Calu3 (cell line): Measurements from ENCODE around the gene FILIP1. TPM values are rescaled to one million over a fixed set of nuclear protein-coding genes. Genes with fewer than 3 reads are reported as not detected.
"Not testable (repeated sequence)": the region's sequence is repeated elsewhere in the genome, so short reads cannot be mapped to it uniquely, and the experiment has no call there.

Experiments used
- BruUV-seq: library from RNA; stranded (reverse); fragments of 400-500 nt; replicated peaks from 2 replicates; lab custom pipeline; 2021; lab: Mats Ljungman, UMichigan
- CTCF ChIA-PET: fragments of 300-600 bp; sonication (Branson Sonifier 250); formaldehyde crosslinking; loops from one replicate; lab custom pipeline; 2022; ENCODE audit warnings: antibody characterized with exemption; lab: Charles Lee
- DNase-seq: peaks from one replicate; pipeline ENCODE4 v3.0.0; 2022
- H3K27ac Mint-ChIP-seq: one replicate; pipeline ENCODE4 v1.8.0; 2022; ENCODE audit warnings: mixed read lengths; ENCODE audit not compliant: unreplicated experiment
- H3K27me3 Mint-ChIP-seq: one replicate; pipeline ENCODE4 v1.8.0; 2022; ENCODE audit warnings: mixed read lengths; ENCODE audit not compliant: unreplicated experiment
- H3K36me3 Mint-ChIP-seq: one replicate; pipeline ENCODE4 v1.8.0; 2022; ENCODE audit warnings: mild to moderate bottlenecking, moderate library complexity, mixed read lengths; ENCODE audit not compliant: insufficient read depth, unreplicated experiment
- H3K4me1 Mint-ChIP-seq: one replicate; pipeline ENCODE4 v1.8.0; 2022; ENCODE audit warnings: mild to moderate bottlenecking, low read depth, mixed read lengths; ENCODE audit not compliant: unreplicated experiment
- H3K4me3 Mint-ChIP-seq: one replicate; pipeline ENCODE4 v1.8.0; 2022; ENCODE audit warnings: mild to moderate bottlenecking, low read depth, moderate library complexity, mixed read lengths; ENCODE audit not compliant: unreplicated experiment
- H3K9me3 Mint-ChIP-seq: one replicate; pipeline ENCODE4 v1.8.0; 2022; ENCODE audit warnings: low read depth, mixed read lengths; ENCODE audit not compliant: unreplicated experiment
- CTCF ChIP-seq: fragments of 200-600 bp; IDR thresholded peaks from one replicate; pipeline ENCODE4 v1.8.0; 2022; ENCODE audit warnings: antibody characterized with exemption; ENCODE audit not compliant: unreplicated experiment
- intact Hi-C: fragments of 100-400 bp; cut with micrococcal nuclease; formaldehyde crosslinking; loops from one replicate; pipeline ENCODE4 v1.10.0; 2022; ENCODE audit not compliant: unreplicated experiment
- total RNA-seq: library from RNA; stranded (reverse); gene quantifications from 2 replicates; pipeline ENCODE4 v1.2.3, GENCODE V29; 2022

Gene FILIP1
- total RNA-seq, 1 experiment from 2014 or later: not detected

GRCh38 chr6:75449630-75450206, 43.9 kb downstream of the FILIP1 start:
- no peak for TF ChIP-seq CTCF
- no peaks in the 10 kb centered on the region for H3K27me3 Mint-ChIP-seq

GRCh38 chr6:75446241-75446880, 47.2 kb downstream of the FILIP1 start:
- H3K4me3 Mint-ChIP-seq: no peak overlapping the region
- no peak for DNase-seq
- H3K27ac Mint-ChIP-seq: no peak overlapping the region
- intact Hi-C loops: no loop called here
- H3K4me1 Mint-ChIP-seq: no peaks in the 10 kb centered on the region
- TF ChIP-seq CTCF: no peak
- no peaks in the 10 kb centered on the region for H3K36me3 Mint-ChIP-seq
- no peaks in the 10 kb centered on the region for H3K9me3 Mint-ChIP-seq
- BruUV-seq: no TSS peak
- H3K27me3 Mint-ChIP-seq: no peaks in the 10 kb centered on the region
- CTCF ChIA-PET: no interaction called here

More at GRCh38 chr6:75449630-75450206, 43.9 kb downstream of the FILIP1 start:
- Mint-ChIP-seq H3K4me1 (no peaks in the 10 kb centered on the region), H3K4me3 (no peak overlapping the region), H3K9me3 (no peaks in the 10 kb centered on the region), H3K27ac (no peak overlapping the region), H3K36me3 (no peaks in the 10 kb centered on the region)
- no TSS peak for BruUV-seq
- intact Hi-C loops: no loop called here
- CTCF ChIA-PET: interaction anchor here (0.6 kb wide), 1 partner anchor 34 kb away, joined by 3 read pairs; no protein-coding TSS in a partner anchor
- DNase-seq: no peak

- CTCF ChIA-PET: no interaction called here
Observed at GRCh38 chr6:75445738-75446137, 47.9 kb downstream of the FILIP1 start.

GRCh38 chr6:75444899-75445298, 48.7 kb downstream of the FILIP1 start:
- H3K27ac Mint-ChIP-seq: no peak overlapping the region
- no peaks in the 10 kb centered on the region for H3K9me3 Mint-ChIP-seq
- H3K27me3 Mint-ChIP-seq: no peaks in the 10 kb centered on the region
- no peak overlapping the region for H3K4me3 Mint-ChIP-seq
- intact Hi-C loops: no loop called here
- H3K4me1 Mint-ChIP-seq: no peaks in the 10 kb centered on the region
- DNase-seq: no peak
- no peaks in the 10 kb centered on the region for H3K36me3 Mint-ChIP-seq
- no peak for TF ChIP-seq CTCF
- CTCF ChIA-PET: no interaction called here
- no TSS peak for BruUV-seq

More at GRCh38 chr6:75445738-75446137, 47.9 kb downstream of the FILIP1 start:
- no TSS peak for BruUV-seq
- no peak for DNase-seq
- Mint-ChIP-seq H3K4me3 (no peak overlapping the region), H3K4me1 (no peaks in the 10 kb centered on the region), H3K27me3 (no peaks in the 10 kb centered on the region), H3K36me3 (no peaks in the 10 kb centered on the region), H3K27ac (no peak overlapping the region), H3K9me3 (no peaks in the 10 kb centered on the region)
- intact Hi-C loops: no loop called here
- no peak for TF ChIP-seq CTCF

GRCh38 chr6:75441883-75442282, 51.7 kb downstream of the FILIP1 start:
- peaks cover 17% of the 10 kb centered on the region for H3K4me1 Mint-ChIP-seq
- H3K27ac Mint-ChIP-seq, CTCF ChIA-PET, H3K9me3 Mint-ChIP-seq, DNase-seq, H3K27me3 Mint-ChIP-seq, intact Hi-C loops, BruUV-seq, H3K36me3 Mint-ChIP-seq, H3K4me3 Mint-ChIP-seq: not testable (repeated sequence)

GRCh38 chr6:75441479-75441878, 52.1 kb downstream of the FILIP1 start:
- H3K4me3 Mint-ChIP-seq, BruUV-seq, CTCF ChIA-PET, intact Hi-C loops, DNase-seq, H3K27ac Mint-ChIP-seq, H3K9me3 Mint-ChIP-seq, H3K27me3 Mint-ChIP-seq, H3K36me3 Mint-ChIP-seq: not testable (repeated sequence)
- peaks cover 17% of the 10 kb centered on the region for H3K4me1 Mint-ChIP-seq
